ENCODE measurements around the gene CNEP1R1. TPM values are rescaled to one million over a fixed set of nuclear protein-coding genes. Genes with fewer than 3 reads are reported as not detected.

The CNEP1R1 gene
- total RNA-seq, 1 donor from 2014 or later, result 24.3 TPM

DNA sequence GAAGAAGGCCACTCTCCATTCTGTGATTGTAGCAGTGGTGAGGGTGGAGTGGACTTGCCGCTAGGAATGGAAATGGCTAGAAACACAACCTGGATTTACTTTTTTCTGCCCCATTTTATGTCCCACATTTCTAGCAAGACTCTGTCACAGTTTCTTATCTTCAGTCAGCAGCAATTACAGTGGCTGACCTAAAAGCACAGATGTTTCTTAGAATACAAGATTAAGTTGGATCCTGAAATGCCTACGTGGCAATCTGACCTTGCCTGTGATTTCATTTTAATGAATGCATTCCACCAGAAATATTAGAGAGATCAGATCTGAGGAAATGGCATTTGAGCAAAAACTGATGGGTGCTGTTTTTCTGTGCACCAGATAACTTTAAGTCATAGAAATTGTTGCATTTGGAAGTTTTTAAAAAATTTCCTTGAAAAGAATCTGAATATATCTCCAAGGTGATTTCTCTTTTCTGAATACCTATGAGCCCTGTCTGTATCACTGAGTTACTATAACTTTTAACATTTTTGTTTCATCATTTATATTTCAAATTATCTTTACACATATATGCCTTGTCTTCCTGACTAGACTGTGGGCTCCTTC is 46.1 kb downstream of the CNEP1R1 start:
- no peak for DNase-seq (ENCODE audit: low spot score in 2 of 2, unreplicated experiment in 2 of 2)
- Mint-ChIP-seq H3K9me3 (no peaks in the 10 kb centered on the region), H3K27ac (no peak overlapping the region), H3K4me1 (peaks cover 12% of the 10 kb centered on the region), H3K36me3 (peaks cover 11% of the 10 kb centered on the region), H3K4me3 (no peak overlapping the region), H3K27me3 (ENCODE audit: low read depth) (no peaks in the 10 kb centered on the region)
- TF ChIP-seq, protein P1, sequence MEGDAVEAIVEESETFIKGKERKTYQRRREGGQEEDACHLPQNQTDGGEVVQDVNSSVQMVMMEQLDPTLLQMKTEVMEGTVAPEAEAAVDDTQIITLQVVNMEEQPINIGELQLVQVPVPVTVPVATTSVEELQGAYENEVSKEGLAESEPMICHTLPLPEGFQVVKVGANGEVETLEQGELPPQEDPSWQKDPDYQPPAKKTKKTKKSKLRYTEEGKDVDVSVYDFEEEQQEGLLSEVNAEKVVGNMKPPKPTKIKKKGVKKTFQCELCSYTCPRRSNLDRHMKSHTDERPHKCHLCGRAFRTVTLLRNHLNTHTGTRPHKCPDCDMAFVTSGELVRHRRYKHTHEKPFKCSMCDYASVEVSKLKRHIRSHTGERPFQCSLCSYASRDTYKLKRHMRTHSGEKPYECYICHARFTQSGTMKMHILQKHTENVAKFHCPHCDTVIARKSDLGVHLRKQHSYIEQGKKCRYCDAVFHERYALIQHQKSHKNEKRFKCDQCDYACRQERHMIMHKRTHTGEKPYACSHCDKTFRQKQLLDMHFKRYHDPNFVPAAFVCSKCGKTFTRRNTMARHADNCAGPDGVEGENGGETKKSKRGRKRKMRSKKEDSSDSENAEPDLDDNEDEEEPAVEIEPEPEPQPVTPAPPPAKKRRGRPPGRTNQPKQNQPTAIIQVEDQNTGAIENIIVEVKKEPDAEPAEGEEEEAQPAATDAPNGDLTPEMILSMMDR (IDR thresholded peaks at IDR 0.05; ENCODE audit: unreplicated experiment), result no peak

DNA sequence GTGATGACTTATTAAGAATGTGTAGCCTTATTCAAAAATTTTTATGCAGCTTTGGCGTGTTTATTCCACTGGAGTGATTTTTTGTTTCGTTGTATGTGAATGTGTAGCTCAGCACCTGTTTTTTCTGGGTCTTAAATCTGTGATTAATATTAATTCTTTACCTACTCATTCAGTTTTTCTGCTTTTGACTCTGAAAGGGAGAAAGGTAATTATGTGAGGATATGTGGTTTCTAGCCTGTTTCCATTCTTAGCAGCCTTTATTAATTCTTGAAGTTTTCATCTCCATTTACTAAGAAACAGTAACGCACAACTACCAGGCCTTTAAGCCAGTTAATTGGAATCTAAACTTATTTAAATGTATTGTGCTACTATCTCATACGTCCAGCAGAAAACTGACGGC is 47.7 kb downstream of the CNEP1R1 start:
- Mint-ChIP-seq H3K27me3 (ENCODE audit: low read depth) (no peaks in the 10 kb centered on the region), H3K4me3 (no peak overlapping the region), H3K27ac (no peak overlapping the region), H3K9me3 (no peaks in the 10 kb centered on the region), H3K36me3 (peaks cover 16% of the 10 kb centered on the region), H3K4me1 (peaks cover 1% of the 10 kb centered on the region)
- no peak for DNase-seq (ENCODE audit: low spot score in 2 of 2, unreplicated experiment in 2 of 2)
- TF ChIP-seq, protein P1 (IDR thresholded peaks at IDR 0.05; ENCODE audit: unreplicated experiment), result no peak

DNA sequence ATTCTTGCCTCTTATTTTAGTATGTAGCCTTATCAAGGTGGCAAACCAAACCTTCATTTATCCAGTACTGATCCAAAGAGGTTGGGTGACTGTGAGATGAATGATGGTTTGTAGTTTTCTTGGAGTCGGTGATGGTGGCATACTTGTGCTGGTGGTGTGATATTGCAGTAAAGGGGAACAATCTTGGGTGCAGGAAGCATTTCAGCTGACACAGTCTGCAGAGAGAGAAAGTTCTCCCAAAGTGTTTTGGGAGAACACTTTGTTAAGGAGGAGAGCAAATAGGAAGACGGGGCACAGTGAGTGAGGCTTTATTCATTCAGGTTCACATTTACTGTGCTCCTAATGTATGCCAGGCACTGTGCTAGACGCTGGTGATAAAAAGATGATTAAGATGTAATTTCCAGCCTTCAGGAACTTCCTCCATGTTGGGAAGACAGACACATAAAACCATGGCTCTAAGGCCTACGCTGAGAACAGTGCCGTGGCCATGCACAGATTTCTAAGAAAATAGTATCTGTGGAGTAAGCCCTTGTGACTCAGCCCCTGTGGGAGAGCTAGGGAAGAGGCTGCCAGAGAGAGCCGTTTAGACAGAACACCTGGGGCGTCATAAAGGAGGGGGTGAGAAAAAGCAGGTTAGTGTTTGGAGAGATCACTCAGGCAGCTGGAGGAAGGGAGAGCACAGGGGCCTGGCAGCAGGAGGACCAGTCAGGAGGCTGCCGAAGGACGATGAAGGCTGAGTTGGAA is 54.5 kb downstream of the CNEP1R1 start:
- TF ChIP-seq, protein P1 (IDR thresholded peaks at IDR 0.05; ENCODE audit: unreplicated experiment), result no peak
- Mint-ChIP-seq H3K27ac (no peak overlapping the region), H3K4me3 (no peak overlapping the region), H3K27me3 (ENCODE audit: low read depth) (no peaks in the 10 kb centered on the region), H3K9me3 (no peaks in the 10 kb centered on the region), H3K4me1 (no peaks in the 10 kb centered on the region), H3K36me3 (peaks cover 29% of the 10 kb centered on the region)
- DNase-seq (ENCODE audit: low spot score in 2 of 2, unreplicated experiment in 2 of 2), result no peak

DNA sequence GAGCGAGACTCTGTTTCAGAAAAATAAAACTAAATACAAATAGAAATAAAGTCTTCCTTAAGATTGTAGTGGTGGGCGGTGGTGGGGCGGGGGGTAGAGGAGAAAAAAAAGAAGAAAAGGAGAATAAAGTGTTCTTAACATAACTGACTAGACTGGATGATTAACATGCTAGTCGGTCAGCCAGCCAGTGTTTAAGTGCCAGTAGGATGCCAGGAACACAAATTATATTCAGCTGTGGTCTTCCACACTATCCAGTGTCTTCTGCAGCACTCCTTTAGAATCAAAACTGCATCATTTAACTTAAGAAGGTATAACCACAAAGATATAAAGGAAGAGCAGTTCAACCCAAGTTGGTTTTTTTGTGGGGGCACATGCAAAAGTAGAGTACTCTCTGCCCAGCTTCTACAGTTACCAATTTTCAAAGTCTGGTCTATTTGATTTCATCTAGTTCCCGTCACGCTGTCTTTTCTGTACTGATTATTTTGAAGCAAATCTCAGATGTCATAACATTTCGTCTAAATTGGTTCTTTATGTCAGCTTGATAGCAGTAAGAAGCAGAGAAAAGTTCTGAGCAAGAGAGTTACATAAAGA is 56.5 kb downstream of the CNEP1R1 start:
- H3K27me3 Mint-ChIP-seq (ENCODE audit: low read depth), result no peaks in the 10 kb centered on the region
- no peaks in the 10 kb centered on the region for H3K9me3 Mint-ChIP-seq
- TF ChIP-seq, protein P1 (IDR thresholded peaks at IDR 0.05; ENCODE audit: unreplicated experiment), result no peak
- no peaks in the 10 kb centered on the region for H3K4me1 Mint-ChIP-seq
- peaks cover 31% of the 10 kb centered on the region for H3K36me3 Mint-ChIP-seq
- no peak for DNase-seq (ENCODE audit: low spot score in 2 of 2, unreplicated experiment in 2 of 2)
- H3K27ac Mint-ChIP-seq, result no peak overlapping the region
- H3K4me3 Mint-ChIP-seq, result no peak overlapping the region

DNA sequence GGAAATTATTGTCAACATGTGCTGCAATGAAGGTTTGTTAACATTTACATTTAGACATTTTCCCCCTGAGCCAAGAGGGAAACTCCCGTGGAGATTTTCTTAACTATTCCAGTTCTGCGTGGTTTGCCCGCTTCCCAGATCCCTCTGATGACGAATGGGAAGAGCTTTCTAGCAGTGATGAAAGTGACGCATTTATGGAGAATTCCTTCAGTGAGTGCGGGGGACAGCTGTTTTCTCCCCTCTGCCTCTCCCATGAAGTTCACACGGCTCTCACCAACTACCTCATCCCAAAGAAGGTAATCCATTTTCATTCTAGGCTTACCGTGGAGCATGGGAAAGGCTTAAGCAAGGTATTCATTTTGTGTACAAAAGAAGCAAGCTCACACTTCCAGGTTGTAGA is 59.0 kb downstream of the CNEP1R1 start:
- TF ChIP-seq, protein P1 (IDR thresholded peaks at IDR 0.05; ENCODE audit: unreplicated experiment), result no peak
- Mint-ChIP-seq H3K9me3 (no peaks in the 10 kb centered on the region), H3K4me3 (no peak overlapping the region), H3K27ac (no peak overlapping the region), H3K4me1 (no peaks in the 10 kb centered on the region), H3K36me3 (peaks cover 32% of the 10 kb centered on the region), H3K27me3 (ENCODE audit: low read depth) (no peaks in the 10 kb centered on the region)
- DNase-seq (ENCODE audit: low spot score in 2 of 2, unreplicated experiment in 2 of 2), result no peak

All from mesothelial cell of epicardium (in vitro differentiated cells).